ENCODE measurements around the gene ABL2.

GRCh38 chr1:179164494-179164893 is 65.0 kb downstream of the ABL2 start:
- TF ChIP-seq POLR2A (IDR thresholded peaks at IDR 0.05), result no peak
- no peak for TF ChIP-seq POLR2AphosphoS5 (IDR thresholded peaks at IDR 0.05)
- no peak for TF ChIP-seq CTCF (IDR thresholded peaks at IDR 0.05 in 8 of 11, conservative IDR thresholded peaks at IDR 0.05 in 3 of 11)
